Keratinocyte (primary cell): ENCODE measurements around the gene BTK. TPM values are rescaled to one million over a fixed set of nuclear protein-coding genes. Genes with fewer than 3 reads are reported as not detected.

Source experiments
- DNase-seq: peaks from one replicate; pipeline ENCODE4 v3.0.0-alpha.2; 2011; ENCODE audit warnings: low read depth, missing footprints, low spot score
- FAIRE-seq: peaks from 2 replicates; lab custom pipeline; 2011; peaks lifted over from hg19 to GRCh38; lab: Jason Lieb, UNC
- H2AFZ ChIP-seq: 2 replicates; pipeline ENCODE4 v1.6.0; 2012; ENCODE audit warnings: low read length, control low read depth, inconsistent platforms; ENCODE audit not compliant: control insufficient read depth
- H3K27ac ChIP-seq: 2 replicates; pipeline ENCODE4 v1.5.1; 2011; ENCODE audit warnings: low read length; ENCODE audit not compliant: control insufficient read depth, insufficient read depth
- H3K27me3 ChIP-seq: 3 replicates; pipeline ENCODE4 v1.6.0; 2011; ENCODE audit warnings: low read length; ENCODE audit not compliant: control insufficient read depth, insufficient read depth; ENCODE audit errors: extremely low read depth
- H3K36me3 ChIP-seq, 2 experiments: 2 replicates in 1 of 2; 3 replicates in 1 of 2; pipeline ENCODE4 v1.5.1; 2011; ENCODE audit warnings: low read length in 2 of 2, mild to moderate bottlenecking in 1 of 2; ENCODE audit not compliant: control insufficient read depth in 2 of 2, insufficient read depth in 2 of 2; ENCODE audit errors: extremely low read depth in 1 of 2
- H3K4me1 ChIP-seq: 3 replicates; pipeline ENCODE4 v1.5.1; 2011; ENCODE audit warnings: low read length; ENCODE audit not compliant: control insufficient read depth, insufficient read depth; ENCODE audit errors: extremely low read depth
- H3K4me2 ChIP-seq: 3 replicates; pipeline ENCODE4 v1.6.0; 2011; ENCODE audit warnings: low read depth, low read length; ENCODE audit not compliant: control insufficient read depth, insufficient read depth; ENCODE audit errors: extremely low read depth
- H3K4me3 ChIP-seq, 3 experiments: fragments of 200-600 bp in 1 of 3; sonication (generic) in 1 of 3; 2 replicates in 2 of 3; 3 replicates in 1 of 3; pipeline ENCODE4 v1.5.1; 2011 to 2016; ENCODE audit warnings: low read length in 3 of 3, mild to moderate bottlenecking in 3 of 3, control low read depth in 2 of 3, inconsistent platforms in 1 of 3, low read depth in 1 of 3, mixed read lengths in 1 of 3, mixed run types in 1 of 3, moderate library complexity in 1 of 3; ENCODE audit not compliant: control insufficient read depth in 2 of 3, insufficient read depth in 2 of 3; ENCODE audit errors: extremely low read depth in 1 of 3
- H3K79me2 ChIP-seq: 2 replicates; pipeline ENCODE4 v1.6.0; 2012; ENCODE audit warnings: low read length; ENCODE audit not compliant: control insufficient read depth, insufficient read depth
- H3K9ac ChIP-seq: 3 replicates; pipeline ENCODE4 v1.6.0; 2011; ENCODE audit warnings: low read length; ENCODE audit not compliant: control insufficient read depth, insufficient read depth; ENCODE audit errors: extremely low read depth
- H3K9me1 ChIP-seq: 3 replicates; pipeline ENCODE4 v1.6.0; 2011; ENCODE audit warnings: low read length; ENCODE audit not compliant: control insufficient read depth, insufficient read depth; ENCODE audit errors: extremely low read depth
- H3K9me3 ChIP-seq: 2 replicates; pipeline ENCODE4 v1.5.1; 2012; ENCODE audit warnings: low read depth, low read length; ENCODE audit not compliant: control insufficient read depth
- H4K20me1 ChIP-seq: 3 replicates; pipeline ENCODE4 v1.6.0; 2011; ENCODE audit warnings: low read length; ENCODE audit not compliant: control insufficient read depth, insufficient read depth; ENCODE audit errors: extremely low read depth
- CTCF ChIP-seq, 3 experiments: IDR thresholded peaks in 1 of 3; conservative IDR thresholded peaks in 1 of 3; optimal IDR thresholded peaks in 1 of 3; 2 replicates in 2 of 3; 3 replicates in 1 of 3; pipeline versions ENCODE3 to v1.5.1; 2011; ENCODE audit warnings: low read length in 3 of 3, mild to moderate bottlenecking in 3 of 3, moderate library complexity in 2 of 3, control low read depth in 1 of 3, inconsistent platforms in 1 of 3; ENCODE audit not compliant: insufficient read depth in 2 of 3; ENCODE audit errors: extremely low read depth in 1 of 3
- EZH2 ChIP-seq: IDR thresholded peaks from one replicate; pipeline ENCODE4 v1.6.1; 2012; ENCODE audit warnings: inconsistent platforms, mild to moderate bottlenecking, low read length, moderate library complexity
- dilution Hi-C: fragments of 300-500 bp; cut with MboI; formaldehyde crosslinking; loops from one replicate; pipeline ENCODE4 v1.7.0; 2020; ENCODE audit warnings: low sequenced_read_pairs; ENCODE audit not compliant: extremely low pct_ligation_motif_present
- polyA plus RNA-seq, 5 experiments: library from polyadenylated mRNA; depleted of rRNA in 3 of 5; stranded (reverse) in 3 of 5; stranded (forward) in 1 of 5; unstranded in 1 of 5; fragments of >200 nt; gene quantifications; 1 replicate in 1 of 5; 2 replicates in 3 of 5; 3 replicates in 1 of 5; pipeline versions ENCODE4 v1.2.1 to v1.2.3, GENCODE V29; 2011 to 2012; ENCODE audit warnings: missing spikeins in 2 of 5, low read depth in 1 of 5, low replicate concordance in 1 of 5

BTK gene
- polyA plus RNA-seq, 1 donor (not counting 4 experiments of a cell fraction or from before 2014, with no cell fraction given): 0.05 TPM

DNA sequence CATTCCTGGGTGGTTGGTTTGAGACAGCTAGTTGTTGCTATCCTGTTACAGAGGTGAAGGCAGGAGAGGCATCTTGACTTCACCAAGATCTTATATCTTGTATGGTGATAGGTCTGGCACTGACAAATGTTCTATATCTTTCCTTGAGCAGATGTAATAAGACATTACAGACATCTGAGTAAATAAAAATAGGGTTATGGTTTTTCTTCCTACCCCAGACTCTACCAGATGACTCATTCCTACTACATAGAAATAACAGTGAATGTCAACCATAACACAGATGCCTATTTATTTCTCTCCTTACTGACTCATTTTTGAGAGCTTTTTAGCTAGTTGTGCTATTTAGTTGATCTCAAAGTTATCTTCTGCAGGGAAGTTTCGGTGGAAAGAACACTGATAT is 43.9 kb upstream of the BTK start:
- DNase-seq (no peak), FAIRE-seq (no peak)
- Histone ChIP-seq H3K27ac (no peak overlapping the region), H3K9me1 (no peaks in the 10 kb centered on the region), H3K9me3 (no peaks in the 10 kb centered on the region), H3K27me3 (no peaks in the 10 kb centered on the region), H3K9ac (no peak overlapping the region), H4K20me1 (no peaks in the 10 kb centered on the region), H3K4me2 (no peak overlapping the region), H3K4me1 (no peaks in the 10 kb centered on the region), H3K79me2 (no peaks in the 10 kb centered on the region), H3K36me3 (no peaks in the 10 kb centered on the region), H2AFZ (no peak overlapping the region), H3K4me3 (no peak overlapping the region)
- no peak for TF ChIP-seq CTCF (optimal IDR thresholded peaks at IDR 0.05 in 1 of 3, IDR thresholded peaks at IDR 0.05 in 1 of 3, conservative IDR thresholded peaks at IDR 0.05 in 1 of 3; ENCODE audit: extremely low read depth in 1 of 3, insufficient read depth in 2 of 3, low read length in 3 of 3)
- no peak for TF ChIP-seq EZH2
- dilution Hi-C loops: no loop called here

GRCh38 chrX:101427954-101428353 is 42.0 kb upstream of the BTK start:
- H3K9ac ChIP-seq: no peak overlapping the region
- no peaks in the 10 kb centered on the region for H3K79me2 ChIP-seq
- dilution Hi-C loops: no loop called here
- H4K20me1 ChIP-seq: no peaks in the 10 kb centered on the region
- H3K9me1 ChIP-seq: no peaks in the 10 kb centered on the region
- no peaks in the 10 kb centered on the region for H3K4me1 ChIP-seq
- no peak for FAIRE-seq
- no peak for TF ChIP-seq CTCF (optimal IDR thresholded peaks at IDR 0.05 in 1 of 3, IDR thresholded peaks at IDR 0.05 in 1 of 3, conservative IDR thresholded peaks at IDR 0.05 in 1 of 3; ENCODE audit: extremely low read depth in 1 of 3, insufficient read depth in 2 of 3, low read length in 3 of 3)
- TF ChIP-seq EZH2: no peak
- H3K27me3 ChIP-seq: no peaks in the 10 kb centered on the region
- H3K9me3 ChIP-seq: no peaks in the 10 kb centered on the region
- DNase-seq: no peak
- no peak overlapping the region for H3K27ac ChIP-seq
- no peak overlapping the region for H3K4me3 ChIP-seq
- no peak overlapping the region for H2AFZ ChIP-seq
- no peak overlapping the region for H3K4me2 ChIP-seq
- H3K36me3 ChIP-seq: no peaks in the 10 kb centered on the region
